ENCODE measurements around the gene ASMT. TPM values are rescaled to one million over a fixed set of nuclear protein-coding genes. Genes with fewer than 3 reads are reported as not detected.
A peak's percentile ranks its signal among the peaks of the same experiment; 100 is the strongest.

Gene ASMT
- total and polyA plus RNA-seq, 10 of the 15 experiments (the other 5 are each of a cell fraction or from before 2014, with no cell fraction given): 0.18 to 0.29 TPM; not detected in 8

DNA sequence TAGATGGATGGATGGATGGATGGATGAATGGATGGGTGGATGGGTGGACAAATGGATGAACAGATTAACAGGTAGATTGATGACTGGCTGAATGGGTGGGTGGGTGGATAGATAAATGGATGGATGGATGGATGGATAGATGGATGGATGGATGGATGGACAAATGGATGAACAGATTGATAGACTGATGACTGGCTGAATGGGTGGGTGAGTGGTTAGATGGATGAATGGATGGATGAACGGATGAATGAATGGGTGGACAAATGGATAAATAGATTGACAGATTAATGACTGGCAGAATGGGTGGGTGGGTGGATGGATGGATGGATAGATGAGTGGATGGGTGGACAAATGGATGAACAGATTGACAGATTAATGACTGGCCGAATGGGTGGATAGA, 37.0 kb upstream of the ASMT start:
- Histone ChIP-seq H3K4me3 (no peak overlapping the region), H3K27me3 (replicated peaks in 1 of 2; ENCODE audit: control insufficient read depth in 2 of 2, insufficient read depth in 2 of 2, low read length in 1 of 2) (no peaks in the 10 kb centered on the region), H4K20me1 (ENCODE audit: control insufficient read depth, insufficient read depth) (no peaks in the 10 kb centered on the region), H3K4me2 (ENCODE audit: control insufficient read depth, insufficient read depth) (no peak overlapping the region), H3K27ac (ENCODE audit: control insufficient read depth, insufficient read depth) (no peak overlapping the region), H3K9ac (ENCODE audit: control insufficient read depth, insufficient read depth, low read length) (no peak overlapping the region), H3K79me2 (ENCODE audit: control insufficient read depth, insufficient read depth, low read length) (no peaks in the 10 kb centered on the region), H3K4me1 (ENCODE audit: control insufficient read depth, insufficient read depth, low read length) (peaks cover 11% of the 10 kb centered on the region), H3K36me3 (ENCODE audit: control insufficient read depth in 2 of 2, insufficient read depth in 2 of 2, low read length in 1 of 2) (no peaks in the 10 kb centered on the region), H3K9me3 (replicated peaks; ENCODE audit: control insufficient read depth, insufficient read depth, low read length) (no peaks in the 10 kb centered on the region; the same call in 2 of the 3 replicates), H2AFZ (ENCODE audit: control insufficient read depth, low read depth, low read length) (no peak overlapping the region)
- BruUV-seq (replicated peaks): no TSS peak
- ChIA-PET RAD21 (ENCODE audit: unreplicated experiment) (no interaction called here), SMC1A (ENCODE audit: uncharacterized antibody, unreplicated experiment) (no interaction called here), CTCF (no interaction called here), POLR2A (no interaction called here)
- 72% methylated on average over 2 of the region's 2 CpGs for WGBS (ENCODE audit: insufficient coverage, insufficient replicate concordance, low lambda C conversion rate, missing lambda C conversion rate)
- ATAC-seq (no peak), FAIRE-seq (no peak), DNase-seq (ENCODE audit: low read depth, low spot score) (no peak)
- TF ChIP-seq HDGF (IDR thresholded peaks at IDR 0.05): no peak
- TF ChIP-seq LARP7 (IDR thresholded peaks at IDR 0.05): no peak
- TF ChIP-seq NBN (IDR thresholded peaks at IDR 0.05): no peak
- no peak for TF ChIP-seq BMI1 (IDR thresholded peaks at IDR 0.05; ENCODE audit: borderline replicate concordance)
- no peak for TF ChIP-seq WRNIP1 (IDR thresholded peaks at IDR 0.05; ENCODE audit: borderline replicate concordance, low read depth, low read length)
- TF ChIP-seq STAT1 (conservative IDR thresholded peaks at IDR 0.05): no peak
- no peak for TF ChIP-seq SMAD1 (IDR thresholded peaks at IDR 0.05; ENCODE audit: low read depth, partially characterized antibody)
- intact Hi-C loops (cut with micrococcal nuclease; ENCODE audit: unreplicated experiment): no loop called here
- in situ Hi-C loops (cut with MboI): no loop called here

DNA sequence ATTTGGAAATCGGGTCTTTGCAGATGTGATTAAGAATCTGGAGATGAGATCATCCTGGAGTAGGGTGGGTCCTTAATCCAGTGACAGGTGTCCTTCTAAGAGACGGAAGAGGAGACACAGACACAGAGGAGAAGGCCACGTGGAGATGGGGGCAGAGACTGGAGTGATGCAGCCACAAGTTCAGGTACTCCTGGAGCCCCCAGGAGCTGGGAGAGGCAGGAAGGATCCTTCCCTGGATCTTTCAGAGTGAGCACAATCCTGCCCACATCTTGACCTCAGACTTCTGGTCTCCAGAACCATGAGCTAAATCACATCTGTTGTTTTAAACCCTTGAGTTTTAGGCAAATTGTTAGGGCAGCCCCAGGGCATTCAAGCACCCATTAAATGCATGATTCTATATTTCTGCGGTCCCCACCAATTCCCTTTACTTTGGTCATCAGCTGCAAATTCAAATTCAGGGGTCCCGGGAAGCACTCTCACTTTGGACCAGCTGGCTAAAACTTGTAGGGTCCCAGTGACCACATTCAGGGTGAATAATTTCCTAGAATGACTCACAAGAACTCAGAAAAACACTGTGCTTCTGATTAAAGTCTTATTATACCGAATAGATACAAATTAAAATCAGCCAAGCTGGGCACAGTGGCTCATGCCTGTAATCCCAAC, 36.2 kb upstream of the ASMT start:
- in situ Hi-C loops (cut with MboI): no loop called here
- no peak overlapping the region for H3K27ac ChIP-seq (ENCODE audit: control insufficient read depth, insufficient read depth)
- CTCF ChIA-PET: no interaction called here
- TF ChIP-seq, protein P1, sequence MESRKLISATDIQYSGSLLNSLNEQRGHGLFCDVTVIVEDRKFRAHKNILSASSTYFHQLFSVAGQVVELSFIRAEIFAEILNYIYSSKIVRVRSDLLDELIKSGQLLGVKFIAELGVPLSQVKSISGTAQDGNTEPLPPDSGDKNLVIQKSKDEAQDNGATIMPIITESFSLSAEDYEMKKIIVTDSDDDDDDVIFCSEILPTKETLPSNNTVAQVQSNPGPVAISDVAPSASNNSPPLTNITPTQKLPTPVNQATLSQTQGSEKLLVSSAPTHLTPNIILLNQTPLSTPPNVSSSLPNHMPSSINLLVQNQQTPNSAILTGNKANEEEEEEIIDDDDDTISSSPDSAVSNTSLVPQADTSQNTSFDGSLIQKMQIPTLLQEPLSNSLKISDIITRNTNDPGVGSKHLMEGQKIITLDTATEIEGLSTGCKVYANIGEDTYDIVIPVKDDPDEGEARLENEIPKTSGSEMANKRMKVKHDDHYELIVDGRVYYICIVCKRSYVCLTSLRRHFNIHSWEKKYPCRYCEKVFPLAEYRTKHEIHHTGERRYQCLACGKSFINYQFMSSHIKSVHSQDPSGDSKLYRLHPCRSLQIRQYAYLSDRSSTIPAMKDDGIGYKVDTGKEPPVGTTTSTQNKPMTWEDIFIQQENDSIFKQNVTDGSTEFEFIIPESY (IDR thresholded peaks at IDR 0.05): no peak
- TF ChIP-seq TCF12 (IDR thresholded peaks at IDR 0.05; ENCODE audit: low read depth, low read length) (peak; percentile 40; the same call in 1 of the 2 replicates), IKZF2 (IDR thresholded peaks at IDR 0.05) (peak; percentile 23 to 29; a peak in 1 of 4 replicates), KAT2A (conservative IDR thresholded peaks at IDR 0.05; ENCODE audit: control insufficient read depth, low read depth, low read length) (no peak), IKZF1 (conservative IDR thresholded peaks at IDR 0.05) (peak; percentile 23; the same call in 1 of the 2 replicates), BCL11A (IDR thresholded peaks at IDR 0.05; ENCODE audit: low read depth, low read length) (no peak), RUNX3 (IDR thresholded peaks at IDR 0.05; ENCODE audit: low read length) (peak; percentile 84), RB1 (IDR thresholded peaks at IDR 0.05; ENCODE audit: borderline replicate concordance) (no peak)

More for the DNA sequence above, 36.2 kb upstream of the ASMT start:
- FAIRE-seq (no peak), ATAC-seq (peak; percentile 33), DNase-seq (ENCODE audit: low read depth, low spot score) (no peak)
- Histone ChIP-seq H3K9ac (ENCODE audit: control insufficient read depth, insufficient read depth, low read length) (no peak overlapping the region), H3K4me1 (ENCODE audit: control insufficient read depth, insufficient read depth, low read length) (peaks cover 16% of the 10 kb centered on the region), H3K36me3 (ENCODE audit: control insufficient read depth in 2 of 2, insufficient read depth in 2 of 2, low read length in 1 of 2) (no peaks in the 10 kb centered on the region), H3K79me2 (ENCODE audit: control insufficient read depth, insufficient read depth, low read length) (no peaks in the 10 kb centered on the region), H2AFZ (ENCODE audit: control insufficient read depth, low read depth, low read length) (no peak overlapping the region), H3K27me3 (replicated peaks in 1 of 2; ENCODE audit: control insufficient read depth in 2 of 2, insufficient read depth in 2 of 2, low read length in 1 of 2) (no peaks in the 10 kb centered on the region), H3K9me3 (replicated peaks; ENCODE audit: control insufficient read depth, insufficient read depth, low read length) (no peaks in the 10 kb centered on the region; the same call in 2 of the 3 replicates), H3K4me3 (no peak overlapping the region), H4K20me1 (ENCODE audit: control insufficient read depth, insufficient read depth) (no peaks in the 10 kb centered on the region), H3K4me2 (ENCODE audit: control insufficient read depth, insufficient read depth) (no peak overlapping the region)
- ChIA-PET RAD21 (ENCODE audit: unreplicated experiment) (no interaction called here), POLR2A (no interaction called here), SMC1A (ENCODE audit: uncharacterized antibody, unreplicated experiment) (no interaction called here)
- no TSS peak for BruUV-seq (replicated peaks)
- WGBS (ENCODE audit: insufficient coverage, insufficient replicate concordance, low lambda C conversion rate, missing lambda C conversion rate): 17% methylated on average over 6 of the region's 6 CpGs
- intact Hi-C loops (cut with micrococcal nuclease; ENCODE audit: unreplicated experiment): no loop called here
